A549 (cell line): ENCODE results near the gene MYO1B.

Source experiments
- CBX8 ChIP-seq: fragments of 200-600 bp; sonication (generic); IDR thresholded peaks from 2 replicates; pipeline ENCODE4 v1.6.1; 2016
- HDAC2 ChIP-seq: fragments of 200-600 bp; sonication (generic); IDR thresholded peaks from 2 replicates; pipeline ENCODE4 v1.6.1; 2016
- HOXA7 ChIP-seq: fragments of 250-450 bp; sonication (Bioruptor Pico); IDR thresholded peaks from 2 replicates; pipeline ENCODE4 v1.5.0; 2020; ENCODE audit warnings: mild to moderate bottlenecking, moderate library complexity
- JUNB ChIP-seq: fragments of >200 bp; sonication (Bioruptor Twin); formaldehyde crosslinking; IDR thresholded peaks from 2 replicates; pipeline ENCODE4 v1.6.1; 2016
- POLR2A ChIP-seq: IDR thresholded peaks from 2 replicates; pipeline ENCODE4 v1.6.1; 2012; ENCODE audit warnings: mild to moderate bottlenecking, low read length
- ZNF302 ChIP-seq: fragments of 250-450 bp; sonication (Bioruptor Pico); IDR thresholded peaks from 2 replicates; pipeline ENCODE4 v1.9.0; 2021; ENCODE audit warnings: inconsistent platforms, mild to moderate bottlenecking, moderate library complexity
- TF ChIP-seq, protein P1 (sequence below): fragments of 200-600 bp; sonication (generic); IDR thresholded peaks from 2 replicates; pipeline ENCODE4 v1.6.1; 2016; ENCODE audit warnings: antibody characterized with exemption, mild to moderate bottlenecking, moderate library complexity
- TF ChIP-seq, protein P2 (sequence below): fragments of >200 bp; sonication (Bioruptor Twin); formaldehyde crosslinking; IDR thresholded peaks from 3 replicates; pipeline ENCODE4 v1.5.1; 2016

DNA sequence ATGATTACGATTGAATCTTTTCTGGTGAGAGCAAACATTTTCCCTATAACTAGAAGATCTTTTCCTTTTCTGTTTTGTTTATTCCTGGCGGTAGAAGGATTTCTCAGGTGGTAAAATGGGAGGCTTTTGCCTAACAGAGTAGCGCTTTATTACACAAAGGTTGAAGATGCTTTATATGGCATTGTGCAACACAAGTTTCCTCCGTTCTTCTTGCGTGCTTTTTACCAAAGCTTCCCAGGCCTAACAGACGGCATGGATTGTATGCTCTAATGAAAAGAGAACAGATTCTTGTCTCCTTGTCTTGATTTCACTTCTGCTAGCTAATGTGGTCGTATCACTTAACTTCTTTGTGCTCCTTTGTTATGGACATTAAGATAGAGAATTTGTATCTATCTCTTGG, 43.8 kb downstream of the MYO1B start:
- TF ChIP-seq ZNF302 (CRISPR knock-in tag) (no peak), CBX8 (no peak), JUNB (no peak), POLR2A (no peak), HOXA7 (CRISPR knock-in tag) (no peak), HDAC2 (no peak)
- TF ChIP-seq, protein P1, sequence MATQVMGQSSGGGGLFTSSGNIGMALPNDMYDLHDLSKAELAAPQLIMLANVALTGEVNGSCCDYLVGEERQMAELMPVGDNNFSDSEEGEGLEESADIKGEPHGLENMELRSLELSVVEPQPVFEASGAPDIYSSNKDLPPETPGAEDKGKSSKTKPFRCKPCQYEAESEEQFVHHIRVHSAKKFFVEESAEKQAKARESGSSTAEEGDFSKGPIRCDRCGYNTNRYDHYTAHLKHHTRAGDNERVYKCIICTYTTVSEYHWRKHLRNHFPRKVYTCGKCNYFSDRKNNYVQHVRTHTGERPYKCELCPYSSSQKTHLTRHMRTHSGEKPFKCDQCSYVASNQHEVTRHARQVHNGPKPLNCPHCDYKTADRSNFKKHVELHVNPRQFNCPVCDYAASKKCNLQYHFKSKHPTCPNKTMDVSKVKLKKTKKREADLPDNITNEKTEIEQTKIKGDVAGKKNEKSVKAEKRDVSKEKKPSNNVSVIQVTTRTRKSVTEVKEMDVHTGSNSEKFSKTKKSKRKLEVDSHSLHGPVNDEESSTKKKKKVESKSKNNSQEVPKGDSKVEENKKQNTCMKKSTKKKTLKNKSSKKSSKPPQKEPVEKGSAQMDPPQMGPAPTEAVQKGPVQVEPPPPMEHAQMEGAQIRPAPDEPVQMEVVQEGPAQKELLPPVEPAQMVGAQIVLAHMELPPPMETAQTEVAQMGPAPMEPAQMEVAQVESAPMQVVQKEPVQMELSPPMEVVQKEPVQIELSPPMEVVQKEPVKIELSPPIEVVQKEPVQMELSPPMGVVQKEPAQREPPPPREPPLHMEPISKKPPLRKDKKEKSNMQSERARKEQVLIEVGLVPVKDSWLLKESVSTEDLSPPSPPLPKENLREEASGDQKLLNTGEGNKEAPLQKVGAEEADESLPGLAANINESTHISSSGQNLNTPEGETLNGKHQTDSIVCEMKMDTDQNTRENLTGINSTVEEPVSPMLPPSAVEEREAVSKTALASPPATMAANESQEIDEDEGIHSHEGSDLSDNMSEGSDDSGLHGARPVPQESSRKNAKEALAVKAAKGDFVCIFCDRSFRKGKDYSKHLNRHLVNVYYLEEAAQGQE = no peak
- TF ChIP-seq, protein P2, sequence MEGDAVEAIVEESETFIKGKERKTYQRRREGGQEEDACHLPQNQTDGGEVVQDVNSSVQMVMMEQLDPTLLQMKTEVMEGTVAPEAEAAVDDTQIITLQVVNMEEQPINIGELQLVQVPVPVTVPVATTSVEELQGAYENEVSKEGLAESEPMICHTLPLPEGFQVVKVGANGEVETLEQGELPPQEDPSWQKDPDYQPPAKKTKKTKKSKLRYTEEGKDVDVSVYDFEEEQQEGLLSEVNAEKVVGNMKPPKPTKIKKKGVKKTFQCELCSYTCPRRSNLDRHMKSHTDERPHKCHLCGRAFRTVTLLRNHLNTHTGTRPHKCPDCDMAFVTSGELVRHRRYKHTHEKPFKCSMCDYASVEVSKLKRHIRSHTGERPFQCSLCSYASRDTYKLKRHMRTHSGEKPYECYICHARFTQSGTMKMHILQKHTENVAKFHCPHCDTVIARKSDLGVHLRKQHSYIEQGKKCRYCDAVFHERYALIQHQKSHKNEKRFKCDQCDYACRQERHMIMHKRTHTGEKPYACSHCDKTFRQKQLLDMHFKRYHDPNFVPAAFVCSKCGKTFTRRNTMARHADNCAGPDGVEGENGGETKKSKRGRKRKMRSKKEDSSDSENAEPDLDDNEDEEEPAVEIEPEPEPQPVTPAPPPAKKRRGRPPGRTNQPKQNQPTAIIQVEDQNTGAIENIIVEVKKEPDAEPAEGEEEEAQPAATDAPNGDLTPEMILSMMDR = no peak
